NT2/D1 (cell line): ENCODE data around the gene MTERF4.

Experiments
- DNase-seq: peaks from one replicate; pipeline ENCODE4 v3.0.0-alpha.2; 2011; ENCODE audit warnings: low read depth, low spot score
- H3K27me3 ChIP-seq: 2 replicates; pipeline ENCODE4 v1.6.0; 2011; ENCODE audit warnings: mild to moderate bottlenecking; ENCODE audit not compliant: insufficient read length, insufficient read depth
- H3K36me3 ChIP-seq: 2 replicates; pipeline ENCODE4 v1.6.1; 2011; ENCODE audit warnings: mild to moderate bottlenecking, low read length, mixed read lengths; ENCODE audit not compliant: insufficient read depth, insufficient read length
- H3K4me1 ChIP-seq: 2 replicates; pipeline ENCODE4 v1.5.1; 2011; ENCODE audit not compliant: insufficient read depth, insufficient read length
- H3K4me3 ChIP-seq: 2 replicates; pipeline ENCODE4 v1.5.1; 2011; ENCODE audit warnings: low read depth; ENCODE audit not compliant: insufficient read length
- H3K9ac ChIP-seq: 2 replicates; pipeline ENCODE4 v1.6.0; 2011; ENCODE audit warnings: low read depth; ENCODE audit not compliant: insufficient read length
- H3K9me3 ChIP-seq: 2 replicates; pipeline ENCODE4 v1.5.1; 2011; ENCODE audit warnings: mild to moderate bottlenecking, low read length; ENCODE audit not compliant: insufficient read depth
- SUZ12 ChIP-seq: IDR thresholded peaks from 2 replicates; pipeline ENCODE4 v1.6.1; 2011; ENCODE audit not compliant: insufficient read length, insufficient read depth; ENCODE audit errors: extremely low read depth
- YY1 ChIP-seq: IDR thresholded peaks from 2 replicates; pipeline ENCODE4 v1.6.1; 2011; ENCODE audit not compliant: insufficient read length, insufficient read depth
- ZNF274 ChIP-seq: IDR thresholded peaks from 2 replicates; pipeline ENCODE4 v1.6.1; 2011; ENCODE audit warnings: mild to moderate bottlenecking, low read depth, low read length

The MTERF4 gene

DNA sequence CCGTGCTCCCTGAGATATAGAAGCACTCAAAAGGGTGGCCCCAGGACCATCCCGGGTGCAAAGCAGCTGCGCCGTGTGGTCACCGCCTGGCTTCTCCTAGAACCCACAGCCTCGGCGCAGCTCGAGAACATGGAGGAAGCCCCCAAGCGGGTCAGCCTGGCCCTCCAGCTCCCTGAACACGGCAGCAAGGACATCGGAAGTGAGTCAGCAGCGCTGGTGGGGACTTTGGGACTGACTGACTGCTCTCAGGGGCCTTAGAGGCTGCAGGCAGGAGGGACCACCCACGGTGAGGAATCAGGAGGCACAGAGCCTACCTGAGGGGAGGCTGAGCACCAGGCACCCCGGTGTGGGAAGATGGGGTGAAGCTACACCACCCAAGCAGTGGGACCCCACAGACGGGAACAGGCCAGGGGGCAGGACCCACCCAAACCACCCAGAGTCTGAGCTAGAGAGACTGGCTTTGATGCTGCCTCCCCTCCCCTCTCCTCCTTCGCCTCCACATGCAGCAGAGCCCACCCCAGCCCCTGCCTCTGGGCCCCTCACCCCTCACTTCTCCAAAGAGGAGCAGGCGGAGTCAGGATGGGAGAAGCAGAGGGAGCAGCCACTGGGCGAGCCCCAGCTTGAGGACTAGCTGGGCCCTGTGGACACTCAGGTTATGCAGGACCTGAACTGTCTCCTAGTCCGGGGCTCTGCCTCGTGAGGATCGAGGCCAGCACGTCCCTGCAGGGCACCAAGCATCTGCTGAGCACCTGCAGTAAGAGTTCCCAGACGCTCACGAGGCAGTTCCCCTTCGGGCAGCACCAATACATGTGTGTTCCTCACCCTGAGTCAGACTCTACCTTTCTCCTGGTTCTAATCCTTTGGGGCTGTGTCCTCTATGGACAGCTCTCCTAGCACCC lies 28.7 kb downstream of the MTERF4 start:
- no peaks in the 10 kb centered on the region for H3K27me3 ChIP-seq
- peaks cover 11% of the 10 kb centered on the region for H3K36me3 ChIP-seq
- no peak for DNase-seq
- TF ChIP-seq SUZ12: no peak
- TF ChIP-seq ZNF274: no peak
- no peak for TF ChIP-seq YY1
- H3K4me1 ChIP-seq: peaks cover 11% of the 10 kb centered on the region
- H3K9me3 ChIP-seq: no peaks in the 10 kb centered on the region
- no peak overlapping the region for H3K4me3 ChIP-seq
- H3K9ac ChIP-seq: peak overlapping the region; percentile 16

DNA sequence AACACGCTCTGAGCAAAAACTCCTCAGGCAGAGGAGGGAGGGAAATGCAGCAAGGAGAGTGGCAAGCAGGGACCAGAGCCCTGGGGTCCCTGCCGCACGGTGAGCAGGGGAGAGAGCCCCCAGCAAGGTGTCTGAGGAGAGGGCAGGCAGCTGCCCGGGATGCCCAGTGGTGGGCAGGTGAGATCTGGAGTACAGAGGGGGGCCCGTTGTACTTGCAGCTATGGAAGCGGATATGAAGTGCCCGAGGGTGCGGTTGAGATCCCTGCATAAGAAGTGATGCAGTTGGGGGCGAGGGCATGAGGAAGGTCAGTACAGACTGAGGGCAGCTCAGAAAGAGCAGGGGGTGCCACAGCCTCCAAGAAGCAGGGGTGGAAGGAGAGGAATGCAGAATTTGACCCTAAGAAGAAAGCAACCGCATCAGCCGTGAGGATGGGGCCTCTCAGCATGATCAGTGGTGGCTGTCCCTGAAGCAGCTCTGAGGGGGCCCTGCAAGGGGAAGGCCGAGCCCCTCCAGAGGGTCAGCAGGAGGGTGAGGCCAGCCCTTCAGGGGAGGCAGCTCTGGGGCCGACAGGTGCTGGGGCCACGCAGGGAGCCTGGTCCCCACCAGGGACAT lies 29.4 kb downstream of the MTERF4 start:
- DNase-seq: no peak
- TF ChIP-seq SUZ12: no peak
- no peak for TF ChIP-seq YY1
- no peak for TF ChIP-seq ZNF274
- Histone ChIP-seq H3K36me3 (peaks cover 11% of the 10 kb centered on the region), H3K4me1 (peaks cover 11% of the 10 kb centered on the region), H3K27me3 (no peaks in the 10 kb centered on the region), H3K4me3 (no peak overlapping the region), H3K9me3 (no peaks in the 10 kb centered on the region), H3K9ac (peak overlapping the region; percentile 1)

DNA sequence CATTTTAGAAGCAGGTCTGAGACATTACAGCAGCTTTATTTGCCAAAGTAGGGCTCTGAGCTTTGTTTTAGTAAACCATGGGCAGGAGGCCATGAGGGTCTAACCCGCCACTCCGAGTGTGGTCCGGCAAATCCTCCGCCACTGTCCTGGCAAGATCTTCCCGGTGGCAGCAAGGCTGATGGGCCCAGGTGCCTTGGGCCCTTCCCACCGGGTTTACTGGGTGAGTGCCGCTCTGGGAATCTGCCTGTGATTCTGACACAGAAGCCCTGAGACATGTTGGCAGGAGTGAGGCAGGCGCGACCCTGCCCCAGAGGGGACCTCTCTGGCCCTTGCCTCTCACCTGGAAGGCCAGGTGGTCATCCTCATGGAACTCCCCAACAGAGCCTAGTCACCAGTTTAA lies 29.9 kb downstream of the MTERF4 start:
- no peak for DNase-seq

DNA sequence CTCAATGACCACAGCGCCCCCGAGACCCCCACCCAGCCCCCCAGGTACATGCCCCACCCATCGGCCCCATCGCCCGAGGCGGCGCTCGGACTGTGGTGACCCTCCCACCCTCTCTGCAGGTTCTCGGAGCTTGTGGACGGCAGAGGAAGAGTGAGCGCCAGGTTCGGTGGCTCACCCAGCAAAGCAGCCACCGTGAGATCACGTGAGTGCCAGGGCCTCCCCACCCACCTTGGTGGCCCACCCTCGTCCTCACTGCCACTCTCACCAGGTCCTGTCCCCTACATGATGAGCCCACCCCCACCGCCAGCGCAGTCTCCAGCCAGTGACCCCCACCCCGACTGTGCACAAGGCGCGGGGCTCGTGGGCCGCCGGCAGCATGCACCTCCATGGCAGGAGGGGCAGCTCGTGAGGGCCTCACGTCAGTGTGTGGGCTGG lies 30.4 kb downstream of the MTERF4 start:
- TF ChIP-seq ZNF274 (no peak), SUZ12 (no peak), YY1 (no peak)
- DNase-seq: no peak
- Histone ChIP-seq H3K27me3 (no peaks in the 10 kb centered on the region), H3K4me1 (peaks cover 11% of the 10 kb centered on the region), H3K36me3 (peaks cover 11% of the 10 kb centered on the region), H3K9ac (no peak overlapping the region), H3K9me3 (no peaks in the 10 kb centered on the region), H3K4me3 (no peak overlapping the region)

More for the DNA sequence above, 29.9 kb downstream of the MTERF4 start:
- Histone ChIP-seq H3K9ac (no peak overlapping the region), H3K4me1 (peaks cover 11% of the 10 kb centered on the region), H3K36me3 (peaks cover 11% of the 10 kb centered on the region), H3K4me3 (no peak overlapping the region), H3K27me3 (no peaks in the 10 kb centered on the region), H3K9me3 (no peaks in the 10 kb centered on the region)
- TF ChIP-seq ZNF274 (no peak), SUZ12 (no peak), YY1 (no peak)

DNA sequence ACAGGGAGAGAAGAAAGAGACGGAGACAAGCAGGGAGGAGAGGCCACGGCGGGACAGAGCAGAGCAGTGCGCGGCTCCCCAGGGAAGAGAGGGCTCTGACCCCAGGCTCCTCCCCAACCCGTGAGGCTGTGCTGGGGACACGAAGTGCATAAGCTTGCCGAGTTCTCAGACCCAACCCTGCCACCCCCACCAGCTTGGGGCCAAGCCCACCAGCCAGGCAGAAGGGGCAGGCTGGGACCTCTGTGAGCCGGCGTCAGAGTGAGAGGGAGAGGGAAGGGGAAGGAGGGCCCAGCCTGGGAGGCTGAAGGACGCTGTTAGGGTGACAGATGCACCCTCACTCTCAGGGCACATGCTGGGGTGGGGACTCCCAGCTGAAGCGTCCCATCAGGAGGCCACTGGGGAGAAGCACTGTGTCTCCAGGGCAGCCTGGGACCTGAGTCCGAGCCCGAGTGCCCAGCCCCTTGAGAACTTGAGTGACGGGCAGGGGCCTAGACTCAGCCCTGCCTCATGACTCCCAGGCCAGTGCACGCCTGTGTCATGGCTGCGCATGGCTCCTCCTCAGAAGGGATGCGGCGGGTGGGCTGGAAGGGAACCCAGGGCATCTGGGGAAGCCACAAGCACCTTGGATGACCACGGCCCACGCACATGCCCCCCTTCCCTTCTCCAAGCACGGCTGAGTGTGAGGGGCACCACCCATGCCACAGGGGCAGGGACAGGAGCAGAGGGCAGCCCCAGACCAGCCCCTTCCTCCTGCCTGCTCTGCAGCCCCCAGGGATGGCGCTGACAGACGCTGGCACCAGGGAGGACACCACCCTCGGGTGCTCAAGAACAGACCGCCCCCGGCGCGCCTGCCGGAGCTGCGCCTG lies 31.0 kb downstream of the MTERF4 start:
- Histone ChIP-seq H3K9ac (no peak overlapping the region), H3K4me1 (peaks cover 11% of the 10 kb centered on the region), H3K4me3 (no peak overlapping the region), H3K36me3 (peaks cover 11% of the 10 kb centered on the region), H3K9me3 (no peaks in the 10 kb centered on the region), H3K27me3 (no peaks in the 10 kb centered on the region)
- DNase-seq: no peak
- TF ChIP-seq ZNF274 (no peak), YY1 (no peak), SUZ12 (no peak)

DNA sequence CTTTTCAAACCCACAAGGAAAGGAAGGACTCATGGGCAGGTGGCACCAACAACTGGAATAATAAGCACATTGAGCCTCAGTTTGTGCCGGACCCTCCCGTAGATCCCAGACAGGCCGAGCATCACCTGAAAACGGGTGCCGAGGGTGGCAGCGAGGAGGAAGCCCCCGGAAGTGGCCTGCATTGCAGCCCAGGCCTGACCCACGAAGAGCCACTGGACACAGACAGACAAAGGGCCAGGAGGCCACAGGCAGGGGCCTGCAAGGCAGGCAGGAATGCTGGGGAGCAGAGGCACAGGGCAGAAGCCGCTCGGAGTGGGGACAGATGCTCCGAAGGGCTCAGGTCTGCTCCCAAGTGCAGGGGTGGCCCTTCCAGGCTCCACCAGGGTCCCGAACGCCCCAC lies 31.7 kb downstream of the MTERF4 start:
- peaks cover 10% of the 10 kb centered on the region for H3K36me3 ChIP-seq
- peaks cover 11% of the 10 kb centered on the region for H3K4me1 ChIP-seq
- no peak for DNase-seq

More for the DNA sequence above, 31.7 kb downstream of the MTERF4 start:
- Histone ChIP-seq H3K9ac (no peak overlapping the region), H3K4me3 (no peak overlapping the region), H3K27me3 (no peaks in the 10 kb centered on the region), H3K9me3 (no peaks in the 10 kb centered on the region)
- TF ChIP-seq SUZ12 (no peak), ZNF274 (no peak), YY1 (no peak)
